Measurements from ENCODE around the gene CDH8. TPM values are rescaled to one million over a fixed set of nuclear protein-coding genes. Genes with fewer than 3 reads are reported as not detected.
"Not testable (repeated sequence)": the region's sequence is repeated elsewhere in the genome, so short reads cannot be mapped to it uniquely, and the experiment has no call there.

CDH8 gene
- total RNA-seq, 1 donor from 2014 or later, result not detected

DNA sequence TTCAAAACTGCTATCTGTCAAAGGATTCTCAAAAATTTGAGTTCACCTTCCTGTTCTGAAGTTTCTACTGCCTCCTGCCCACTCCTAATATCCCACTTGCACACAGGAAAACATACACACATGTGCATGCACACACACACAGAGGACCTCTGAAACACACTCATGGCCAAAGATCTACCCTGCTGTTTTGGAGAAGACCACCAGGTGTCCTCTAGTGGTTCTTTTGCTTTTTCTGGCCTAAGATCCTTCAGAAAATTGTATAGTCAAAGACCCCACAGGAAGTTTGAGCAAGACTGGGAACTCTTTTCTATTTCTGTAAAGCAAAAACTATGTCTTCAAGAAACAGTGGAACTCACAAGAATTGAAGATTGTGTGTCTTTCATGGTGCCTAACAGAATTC is 90.2 kb downstream of the CDH8 start:
- H3K27me3 Mint-ChIP-seq (ENCODE audit: insufficient read depth), result no peaks in the 10 kb centered on the region
- H3K36me3 Mint-ChIP-seq (ENCODE audit: low read depth), result no peaks in the 10 kb centered on the region
- no peak overlapping the region for H3K4me3 Mint-ChIP-seq
- intact Hi-C loops (cut with micrococcal nuclease), result no loop called here
- no peak for DNase-seq (ENCODE audit: low spot score)
- peaks cover 25% of the 10 kb centered on the region for H3K9me3 Mint-ChIP-seq
- no peak overlapping the region for H3K27ac Mint-ChIP-seq
- H3K4me1 Mint-ChIP-seq (ENCODE audit: low read depth), result no peaks in the 10 kb centered on the region

DNA sequence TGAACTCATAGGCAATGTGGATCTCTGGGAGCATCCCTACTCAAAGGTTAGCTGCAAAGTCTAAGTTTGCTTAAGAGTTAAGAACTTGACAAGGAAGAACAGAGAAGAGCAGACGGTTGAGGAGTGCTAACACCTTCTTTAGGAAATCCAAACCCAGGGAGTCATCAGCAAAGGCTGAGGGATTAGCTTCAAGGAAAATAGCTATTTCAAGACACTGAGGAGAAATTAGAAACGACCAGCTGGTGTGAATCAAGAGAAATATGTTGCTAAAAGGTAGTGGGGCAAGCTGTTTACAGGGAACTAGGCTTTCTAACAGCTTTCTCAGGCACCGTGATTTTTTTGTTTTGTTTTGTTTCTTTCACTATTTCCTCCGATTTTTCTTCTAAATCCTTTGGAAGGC is 90.7 kb downstream of the CDH8 start:
- Mint-ChIP-seq H3K4me1 (ENCODE audit: low read depth) (no peaks in the 10 kb centered on the region), H3K36me3 (ENCODE audit: low read depth) (no peaks in the 10 kb centered on the region), H3K4me3 (no peak overlapping the region), H3K27me3 (ENCODE audit: insufficient read depth) (no peaks in the 10 kb centered on the region), H3K9me3 (peaks cover 25% of the 10 kb centered on the region), H3K27ac (no peak overlapping the region)
- intact Hi-C loops (cut with micrococcal nuclease), result no loop called here
- DNase-seq (ENCODE audit: low spot score), result no peak

DNA sequence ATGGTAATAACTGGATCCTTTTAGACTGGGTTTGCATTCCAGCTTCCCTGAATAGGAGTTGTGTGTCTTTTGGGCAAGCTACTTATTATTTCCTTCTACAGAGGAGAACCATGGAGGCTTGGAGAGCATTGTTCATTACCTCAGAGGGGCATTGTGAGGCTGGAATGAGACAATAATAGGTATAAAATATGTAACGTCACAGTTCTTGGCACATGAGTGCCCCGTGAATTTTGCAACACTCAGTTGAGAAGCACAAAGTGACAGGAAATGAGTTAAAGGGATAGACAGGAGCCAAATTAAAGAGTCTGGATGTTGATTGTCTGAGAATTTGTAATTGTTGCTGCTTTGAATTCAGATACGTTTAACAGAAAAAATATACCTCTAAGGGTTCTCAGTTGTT is 92.2 kb downstream of the CDH8 start:
- Mint-ChIP-seq H3K27ac (no peak overlapping the region), H3K4me3 (no peak overlapping the region), H3K36me3 (ENCODE audit: low read depth) (no peaks in the 10 kb centered on the region), H3K27me3 (ENCODE audit: insufficient read depth) (no peaks in the 10 kb centered on the region), H3K4me1 (ENCODE audit: low read depth) (no peaks in the 10 kb centered on the region), H3K9me3 (peaks cover 25% of the 10 kb centered on the region)
- DNase-seq (ENCODE audit: low spot score), result no peak
- intact Hi-C loops (cut with micrococcal nuclease), result no loop called here

DNA sequence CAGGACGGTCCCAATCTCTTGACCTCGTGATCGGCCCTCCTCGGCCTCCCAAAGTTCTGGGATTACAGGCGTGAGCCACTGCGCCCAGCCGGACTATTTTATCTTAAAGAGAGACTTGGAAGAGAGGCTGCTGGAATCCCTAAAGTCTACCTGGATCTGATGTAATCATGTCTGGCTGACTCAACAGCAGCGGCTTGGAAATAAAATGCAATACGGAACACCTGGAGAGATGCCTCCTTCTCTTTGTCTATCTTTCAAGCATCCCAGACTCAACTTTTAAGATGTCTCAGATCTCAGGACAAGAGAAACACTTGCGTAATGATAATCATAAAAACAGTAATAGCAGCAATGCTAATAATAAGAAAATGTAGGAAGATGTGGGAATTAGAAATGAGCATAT is 95.6 kb downstream of the CDH8 start:
- Mint-ChIP-seq H3K4me1 (ENCODE audit: low read depth) (no peaks in the 10 kb centered on the region), H3K27ac (no peak overlapping the region), H3K4me3 (no peak overlapping the region), H3K27me3 (ENCODE audit: insufficient read depth) (no peaks in the 10 kb centered on the region), H3K9me3 (peaks cover 10% of the 10 kb centered on the region), H3K36me3 (ENCODE audit: low read depth) (no peaks in the 10 kb centered on the region)
- intact Hi-C loops (cut with micrococcal nuclease), result no loop called here
- DNase-seq (ENCODE audit: low spot score), result no peak

DNA sequence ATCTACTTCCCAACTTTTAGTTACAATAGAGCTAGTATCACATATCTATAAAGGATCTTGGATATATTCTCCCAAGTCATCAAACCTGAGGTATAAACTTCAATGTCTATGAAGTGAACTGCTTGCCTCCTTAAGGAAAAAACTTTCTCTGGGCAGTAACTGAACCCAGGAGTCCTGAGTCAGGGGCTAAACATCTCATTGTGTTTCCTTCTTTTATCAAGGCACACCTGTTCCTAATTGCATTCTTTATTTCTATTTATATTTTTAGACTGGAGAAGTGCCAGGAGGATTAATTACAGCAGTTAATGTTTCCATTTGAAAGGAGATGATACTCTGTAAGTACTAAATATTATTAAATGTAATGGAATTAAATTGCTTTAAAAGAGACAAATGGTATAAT is 98.6 kb downstream of the CDH8 start:
- DNase-seq (ENCODE audit: low spot score), result no peak
- intact Hi-C loops (cut with micrococcal nuclease), result no loop called here
- no peaks in the 10 kb centered on the region for H3K4me1 Mint-ChIP-seq (ENCODE audit: low read depth)
- H3K9me3 Mint-ChIP-seq, result peaks cover 8% of the 10 kb centered on the region
- no peak overlapping the region for H3K27ac Mint-ChIP-seq
- no peaks in the 10 kb centered on the region for H3K36me3 Mint-ChIP-seq (ENCODE audit: low read depth)
- no peaks in the 10 kb centered on the region for H3K27me3 Mint-ChIP-seq (ENCODE audit: insufficient read depth)
- H3K4me3 Mint-ChIP-seq, result no peak overlapping the region

DNA sequence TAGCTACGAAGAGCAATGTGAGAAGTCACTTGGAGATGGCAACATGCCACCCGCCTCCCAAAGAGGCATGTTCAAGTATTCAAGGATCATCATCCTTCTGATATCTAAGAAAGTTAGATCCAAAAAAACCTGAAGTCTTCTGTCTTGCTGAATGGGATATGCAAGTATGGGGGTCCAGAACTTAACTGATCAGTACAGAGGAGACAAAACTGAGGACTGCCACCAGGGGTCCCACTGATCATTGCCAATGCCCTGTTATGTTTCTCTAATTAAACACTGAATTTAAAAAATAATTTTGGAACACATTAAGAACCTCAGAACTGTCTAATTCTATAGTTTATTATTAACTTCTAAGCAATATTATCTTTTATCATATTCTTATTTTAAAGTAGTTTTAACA is 99.7 kb downstream of the CDH8 start:
- Mint-ChIP-seq H3K27me3 (ENCODE audit: insufficient read depth) (no peaks in the 10 kb centered on the region), H3K4me3 (no peak overlapping the region), H3K36me3 (ENCODE audit: low read depth) (no peaks in the 10 kb centered on the region), H3K9me3 (peaks cover 3% of the 10 kb centered on the region), H3K27ac (no peak overlapping the region), H3K4me1 (ENCODE audit: low read depth) (no peaks in the 10 kb centered on the region)
- intact Hi-C loops (cut with micrococcal nuclease), result no loop called here
- no peak for DNase-seq (ENCODE audit: low spot score)

DNA sequence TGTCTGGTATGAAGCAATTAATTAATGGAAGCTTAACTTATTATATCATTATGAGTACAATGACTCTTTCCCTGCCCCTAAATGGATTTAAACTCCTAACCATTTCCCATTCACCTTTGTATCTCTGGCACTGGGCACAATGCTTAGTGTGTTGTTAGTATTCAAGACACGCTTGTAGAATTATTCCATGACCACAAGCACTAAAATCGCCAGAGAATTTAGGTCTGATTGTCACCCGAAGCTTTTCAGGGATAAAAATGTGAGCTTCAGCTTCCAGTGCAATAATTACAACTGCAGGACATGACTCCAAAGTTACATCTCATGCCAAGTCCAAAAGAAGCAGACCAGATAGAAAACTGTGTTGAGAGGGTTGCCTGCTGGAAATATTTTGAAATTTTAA is 101.6 kb downstream of the CDH8 start:
- Mint-ChIP-seq H3K4me1 (ENCODE audit: low read depth) (no peaks in the 10 kb centered on the region), H3K27ac (no peak overlapping the region), H3K4me3 (no peak overlapping the region), H3K36me3 (ENCODE audit: low read depth) (no peaks in the 10 kb centered on the region), H3K9me3 (peaks cover 3% of the 10 kb centered on the region), H3K27me3 (ENCODE audit: insufficient read depth) (no peaks in the 10 kb centered on the region)
- no peak for DNase-seq (ENCODE audit: low spot score)
- intact Hi-C loops (cut with micrococcal nuclease), result no loop called here

DNA sequence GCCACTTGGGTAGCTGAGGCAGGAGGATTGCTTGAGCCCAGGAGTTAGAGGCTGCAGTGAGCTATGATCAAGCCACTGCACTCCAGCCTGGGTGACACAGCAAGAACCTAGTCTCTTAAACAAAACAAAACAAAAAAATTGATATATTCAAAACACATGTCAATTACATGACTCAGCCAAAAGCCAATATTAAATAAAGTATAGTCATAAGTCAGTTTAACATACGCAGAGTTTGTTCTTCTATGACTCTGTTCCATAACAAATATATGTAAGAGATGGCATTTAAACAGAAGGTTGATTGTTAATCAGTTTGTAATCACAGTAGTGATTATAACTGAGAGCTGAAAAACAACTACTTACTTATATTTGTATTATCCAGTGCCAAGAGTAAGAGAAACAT is 106.5 kb downstream of the CDH8 start:
- intact Hi-C loops (cut with micrococcal nuclease), result no loop called here
- Mint-ChIP-seq H3K4me3 (no peak overlapping the region), H3K4me1 (ENCODE audit: low read depth) (no peaks in the 10 kb centered on the region), H3K9me3 (no peaks in the 10 kb centered on the region), H3K27ac (no peak overlapping the region), H3K27me3 (ENCODE audit: insufficient read depth) (no peaks in the 10 kb centered on the region), H3K36me3 (ENCODE audit: low read depth) (no peaks in the 10 kb centered on the region)
- DNase-seq (ENCODE audit: low spot score), result no peak

DNA sequence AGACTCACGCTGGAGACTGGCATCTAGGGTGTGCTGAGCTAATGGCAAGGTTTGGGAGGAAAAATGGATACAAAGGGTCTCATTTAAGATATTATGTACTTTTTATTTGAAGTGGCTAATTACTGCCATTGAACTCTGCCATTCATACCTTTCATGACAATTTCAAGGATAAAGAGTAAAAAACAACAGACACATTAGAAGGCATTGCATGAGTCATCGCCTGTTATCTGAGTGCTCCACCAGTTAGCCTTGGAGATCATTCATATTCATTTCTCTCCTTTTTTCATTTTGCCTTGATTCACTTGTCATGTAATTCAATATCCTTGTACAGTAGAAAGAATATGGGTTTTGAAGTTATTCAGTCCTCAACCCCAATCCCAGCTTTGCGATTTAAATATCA is 109.5 kb downstream of the CDH8 start:
- intact Hi-C loops (cut with micrococcal nuclease), result no loop called here
- H3K27me3 Mint-ChIP-seq (ENCODE audit: insufficient read depth), result no peaks in the 10 kb centered on the region
- H3K4me3 Mint-ChIP-seq, result no peak overlapping the region
- H3K27ac Mint-ChIP-seq, result no peak overlapping the region
- no peaks in the 10 kb centered on the region for H3K36me3 Mint-ChIP-seq (ENCODE audit: low read depth)
- no peaks in the 10 kb centered on the region for H3K4me1 Mint-ChIP-seq (ENCODE audit: low read depth)
- no peak for DNase-seq (ENCODE audit: low spot score)
- no peaks in the 10 kb centered on the region for H3K9me3 Mint-ChIP-seq

DNA sequence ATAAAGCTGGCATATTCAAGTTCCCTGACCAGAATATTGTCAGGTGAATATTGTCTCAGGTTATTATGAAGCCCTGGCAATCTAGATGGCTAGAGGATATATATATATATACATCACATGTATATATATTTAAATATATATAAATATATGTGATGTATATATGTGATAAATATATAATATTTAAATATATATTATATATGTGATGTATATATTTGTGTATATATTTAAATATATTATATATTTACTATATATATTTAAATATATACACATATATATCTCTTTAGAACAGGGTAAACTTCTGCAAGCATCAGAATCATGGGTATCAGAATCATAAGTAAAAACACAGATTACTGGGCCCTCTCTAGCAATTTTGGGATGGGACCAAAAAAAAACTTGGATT is 112.6 kb downstream of the CDH8 start:
- Mint-ChIP-seq H3K27ac (no peak overlapping the region), H3K9me3 (no peaks in the 10 kb centered on the region), H3K4me1 (ENCODE audit: low read depth) (no peaks in the 10 kb centered on the region), H3K36me3 (ENCODE audit: low read depth) (no peaks in the 10 kb centered on the region), H3K27me3 (ENCODE audit: insufficient read depth) (no peaks in the 10 kb centered on the region), H3K4me3 (no peak overlapping the region)
- DNase-seq (ENCODE audit: low spot score), result no peak
- intact Hi-C loops (cut with micrococcal nuclease), result no loop called here

DNA sequence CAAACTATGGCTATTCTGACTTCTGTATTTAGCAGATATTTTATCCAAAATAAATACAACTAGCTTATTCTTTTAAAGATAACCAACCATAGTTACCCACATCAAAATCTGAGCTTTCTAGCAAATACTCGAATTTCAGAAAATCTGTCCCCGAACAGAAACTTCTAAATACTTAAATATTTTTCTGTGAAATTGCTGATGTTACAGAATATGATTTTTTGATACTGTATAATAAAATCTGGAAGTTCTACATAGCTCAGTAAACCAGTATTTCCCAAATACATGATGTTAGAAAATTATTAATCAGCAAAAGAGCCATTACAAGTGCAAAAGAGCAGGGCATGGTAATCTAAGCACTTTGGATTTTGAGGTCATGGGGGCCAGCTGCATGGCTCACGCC is 114.9 kb downstream of the CDH8 start:
- Mint-ChIP-seq H3K27ac (no peak overlapping the region), H3K27me3 (ENCODE audit: insufficient read depth) (no peaks in the 10 kb centered on the region), H3K36me3 (ENCODE audit: low read depth) (no peaks in the 10 kb centered on the region), H3K9me3 (peaks cover 13% of the 10 kb centered on the region), H3K4me3 (no peak overlapping the region), H3K4me1 (ENCODE audit: low read depth) (no peaks in the 10 kb centered on the region)
- intact Hi-C loops (cut with micrococcal nuclease), result no loop called here
- DNase-seq (ENCODE audit: low spot score), result no peak

DNA sequence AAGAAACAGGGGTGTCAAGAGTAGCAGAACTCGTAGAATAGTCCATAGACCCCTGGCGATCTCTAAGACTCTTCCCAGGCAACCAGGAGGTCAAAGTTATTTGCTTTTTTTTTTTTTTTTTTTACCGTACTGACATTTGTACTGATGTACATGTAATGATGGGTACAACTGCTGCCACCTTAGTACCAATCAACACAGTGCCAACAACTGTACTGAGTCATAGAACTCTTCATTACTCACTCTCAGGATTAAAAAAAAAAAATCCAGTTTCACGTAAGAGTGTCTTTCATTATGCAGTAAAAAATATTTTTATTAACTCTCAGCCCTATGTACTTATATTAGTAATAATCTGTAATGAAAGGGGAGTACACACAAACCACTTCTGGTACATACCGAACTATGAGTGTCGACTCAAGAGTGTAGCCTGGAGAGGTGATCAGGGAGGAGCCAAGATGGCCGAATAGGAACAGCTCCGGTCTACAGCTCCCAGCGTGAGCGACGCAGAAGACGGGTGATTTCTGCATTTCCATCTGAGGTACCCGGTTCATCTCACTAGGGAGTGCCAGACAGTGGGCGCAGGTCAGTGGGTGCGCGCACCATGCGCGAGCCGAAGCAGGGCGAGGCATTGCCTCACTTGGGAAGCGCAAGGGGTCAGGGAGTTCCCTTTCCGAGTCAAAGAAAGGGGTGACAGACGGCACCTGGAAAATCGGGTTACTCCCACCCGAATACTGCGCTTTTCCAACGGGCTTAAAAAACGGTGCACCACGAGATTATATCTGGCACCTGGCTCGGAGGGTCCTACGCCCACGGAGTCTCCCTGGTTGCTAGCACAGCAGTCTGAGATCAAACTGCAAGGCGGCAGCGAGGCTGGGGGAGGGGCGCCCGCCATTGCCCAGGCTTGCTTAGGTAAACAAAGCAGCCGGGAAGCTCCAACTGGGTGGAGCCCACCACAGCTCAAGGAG is 118.1 kb downstream of the CDH8 start:
- H3K27ac Mint-ChIP-seq; H3K27me3 Mint-ChIP-seq (ENCODE audit: insufficient read depth): not testable (repeated sequence)

DNA sequence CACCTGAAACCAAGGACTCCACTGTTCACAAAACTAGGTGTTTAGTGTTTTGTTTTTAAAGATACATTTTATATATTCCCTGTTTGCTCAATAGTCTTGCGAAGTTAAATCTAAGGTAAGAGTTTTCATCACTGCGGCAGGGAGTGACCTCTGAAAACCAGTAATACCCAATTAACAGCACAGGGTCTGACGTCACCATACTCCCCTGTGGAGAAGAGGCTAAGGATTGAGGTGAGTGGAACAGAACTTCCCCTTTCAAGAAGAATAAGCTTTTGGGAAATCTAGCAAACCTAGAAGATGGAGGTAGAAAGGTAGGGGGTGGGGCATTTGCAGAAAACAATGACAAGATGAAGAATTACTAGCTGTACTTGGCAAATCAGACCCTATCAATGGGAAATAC is 120.7 kb downstream of the CDH8 start:
- Mint-ChIP-seq H3K36me3 (ENCODE audit: low read depth) (no peaks in the 10 kb centered on the region), H3K4me1 (ENCODE audit: low read depth) (no peaks in the 10 kb centered on the region), H3K4me3 (no peak overlapping the region), H3K9me3 (peaks cover 27% of the 10 kb centered on the region), H3K27me3 (ENCODE audit: insufficient read depth) (no peaks in the 10 kb centered on the region), H3K27ac (no peak overlapping the region)
- intact Hi-C loops (cut with micrococcal nuclease), result no loop called here
- DNase-seq (ENCODE audit: low spot score), result no peak

More for the DNA sequence above, 118.1 kb downstream of the CDH8 start:
- DNase-seq (ENCODE audit: low spot score); H3K4me1 Mint-ChIP-seq (ENCODE audit: low read depth); intact Hi-C loops (cut with micrococcal nuclease); H3K36me3 Mint-ChIP-seq (ENCODE audit: low read depth); H3K4me3 Mint-ChIP-seq: not testable (repeated sequence)
- H3K9me3 Mint-ChIP-seq, result peaks cover 23% of the 10 kb centered on the region

DNA sequence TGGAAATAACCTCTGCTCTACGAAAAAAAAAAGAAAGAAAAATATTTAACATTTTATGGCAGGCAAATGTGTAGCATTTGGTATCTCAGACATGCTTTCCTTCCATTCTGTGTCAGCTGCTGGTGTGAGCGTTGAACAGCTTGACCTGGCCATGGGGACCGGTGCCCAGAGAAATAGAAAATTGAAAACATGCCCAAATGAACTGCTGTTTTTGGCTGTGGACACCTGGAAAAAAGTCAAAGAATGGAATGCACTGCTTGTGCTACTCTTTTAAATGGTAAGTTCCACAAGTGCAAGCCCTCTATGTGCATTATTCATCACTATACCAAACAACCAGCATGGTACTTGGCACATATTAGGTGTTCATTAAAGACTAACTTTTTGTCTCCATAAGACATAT is 127.2 kb downstream of the CDH8 start:
- intact Hi-C loops (cut with micrococcal nuclease), result no loop called here
- Mint-ChIP-seq H3K9me3 (peaks cover 28% of the 10 kb centered on the region), H3K27me3 (ENCODE audit: insufficient read depth) (no peaks in the 10 kb centered on the region), H3K36me3 (ENCODE audit: low read depth) (no peaks in the 10 kb centered on the region), H3K4me1 (ENCODE audit: low read depth) (no peaks in the 10 kb centered on the region), H3K4me3 (no peak overlapping the region), H3K27ac (no peak overlapping the region)
- DNase-seq (ENCODE audit: low spot score), result no peak

Measured in activated T-helper 1 cell treated with anti-CD3 and anti-CD28 coated beads, Interleukin-12 subunit alpha, Interleukin-12 subunit beta, Interleukin-2, Interleukin-4 antibody, amounts not matched to agents 30 ng/mL and 10 ng/mL and 1 ng/mL, durations not matched to agents 14 hours and 24 hours and 36 hours (primary cell).